ENCODE results near the gene CRACDL. TPM values are rescaled to one million over a fixed set of nuclear protein-coding genes. Genes with fewer than 3 reads are reported as not detected.

The CRACDL gene
- total RNA-seq, 1 experiment from 2014 or later, result not detected

- in situ Hi-C loops (cut with HindIII; ENCODE audit: low pct_unique_long_range_greater_than_20kb, low sequenced_read_pairs), result no loop called here
- DNase-seq (ENCODE audit: low read depth), result no peak
Measured at GRCh38 chr2:98822301-98823164, 113.5 kb downstream of the CRACDL start.

- in situ Hi-C loops (cut with HindIII; ENCODE audit: low pct_unique_long_range_greater_than_20kb, low sequenced_read_pairs), result no loop called here
- DNase-seq (ENCODE audit: low read depth), result no peak
Measured at GRCh38 chr2:98821629-98822135, 114.3 kb downstream of the CRACDL start.

GRCh38 chr2:98819231-98819766, 116.7 kb downstream of the CRACDL start:
- DNase-seq (ENCODE audit: low read depth), result no peak

GRCh38 chr2:98818164-98818563, 117.9 kb downstream of the CRACDL start:
- in situ Hi-C loops (cut with HindIII; ENCODE audit: low pct_unique_long_range_greater_than_20kb, low sequenced_read_pairs), result no loop called here
- DNase-seq (ENCODE audit: low read depth), result no peak

More at GRCh38 chr2:98819231-98819766, 116.7 kb downstream of the CRACDL start:
- in situ Hi-C loops (cut with HindIII; ENCODE audit: low pct_unique_long_range_greater_than_20kb, low sequenced_read_pairs), result no loop called here

GRCh38 chr2:98816281-98816680, 119.7 kb downstream of the CRACDL start:
- in situ Hi-C loops (cut with HindIII; ENCODE audit: low pct_unique_long_range_greater_than_20kb, low sequenced_read_pairs), result no loop called here
- DNase-seq (ENCODE audit: low read depth), result no peak

- in situ Hi-C loops (cut with HindIII; ENCODE audit: low pct_unique_long_range_greater_than_20kb, low sequenced_read_pairs), result no loop called here
- DNase-seq (ENCODE audit: low read depth), result no peak
Measured at GRCh38 chr2:98815795-98816194, 120.2 kb downstream of the CRACDL start.

GRCh38 chr2:98811766-98812165, 124.3 kb downstream of the CRACDL start:
- no peak for DNase-seq (ENCODE audit: low read depth)
- in situ Hi-C loops (cut with HindIII; ENCODE audit: low pct_unique_long_range_greater_than_20kb, low sequenced_read_pairs), result no loop called here

GRCh38 chr2:98810588-98810928, 125.5 kb downstream of the CRACDL start:
- DNase-seq (ENCODE audit: low read depth), result no peak
- in situ Hi-C loops (cut with HindIII; ENCODE audit: low pct_unique_long_range_greater_than_20kb, low sequenced_read_pairs), result no loop called here

- in situ Hi-C loops (cut with HindIII; ENCODE audit: low pct_unique_long_range_greater_than_20kb, low sequenced_read_pairs), result no loop called here
- DNase-seq (ENCODE audit: low read depth), result no peak
Measured at GRCh38 chr2:98809878-98810587, 126.0 kb downstream of the CRACDL start.

- in situ Hi-C loops (cut with HindIII; ENCODE audit: low pct_unique_long_range_greater_than_20kb, low sequenced_read_pairs), result no loop called here
Measured at GRCh38 chr2:98809116-98809515, 126.9 kb downstream of the CRACDL start.

GRCh38 chr2:98808546-98808945, 127.5 kb downstream of the CRACDL start:
- in situ Hi-C loops (cut with HindIII; ENCODE audit: low pct_unique_long_range_greater_than_20kb, low sequenced_read_pairs), result no loop called here
- DNase-seq (ENCODE audit: low read depth), result no peak

More at GRCh38 chr2:98809116-98809515, 126.9 kb downstream of the CRACDL start:
- no peak for DNase-seq (ENCODE audit: low read depth)

GRCh38 chr2:98807929-98808328, 128.1 kb downstream of the CRACDL start:
- in situ Hi-C loops (cut with HindIII; ENCODE audit: low pct_unique_long_range_greater_than_20kb, low sequenced_read_pairs), result no loop called here
- DNase-seq (ENCODE audit: low read depth), result no peak

GRCh38 chr2:98807221-98807620, 128.8 kb downstream of the CRACDL start:
- DNase-seq (ENCODE audit: low read depth), result no peak
- in situ Hi-C loops (cut with HindIII; ENCODE audit: low pct_unique_long_range_greater_than_20kb, low sequenced_read_pairs), result no loop called here

- in situ Hi-C loops (cut with HindIII; ENCODE audit: low pct_unique_long_range_greater_than_20kb, low sequenced_read_pairs), result no loop called here
- DNase-seq (ENCODE audit: low read depth), result no peak
Measured at GRCh38 chr2:98806236-98806697, 129.8 kb downstream of the CRACDL start.

GRCh38 chr2:98805412-98806171, 130.4 kb downstream of the CRACDL start:
- in situ Hi-C loops (cut with HindIII; ENCODE audit: low pct_unique_long_range_greater_than_20kb, low sequenced_read_pairs), result no loop called here
- DNase-seq (ENCODE audit: low read depth), result no peak

GRCh38 chr2:98804736-98805135, 131.3 kb downstream of the CRACDL start:
- in situ Hi-C loops (cut with HindIII; ENCODE audit: low pct_unique_long_range_greater_than_20kb, low sequenced_read_pairs), result no loop called here
- DNase-seq (ENCODE audit: low read depth), result no peak

- in situ Hi-C loops (cut with HindIII; ENCODE audit: low pct_unique_long_range_greater_than_20kb, low sequenced_read_pairs), result no loop called here
Measured at GRCh38 chr2:98804265-98804650, 131.8 kb downstream of the CRACDL start.

More at GRCh38 chr2:98804265-98804650, 131.8 kb downstream of the CRACDL start:
- no peak for DNase-seq (ENCODE audit: low read depth)
